GM12892 (cell line): ENCODE results near the gene CEACAM18.
"Not testable (repeated sequence)": the region's sequence is repeated elsewhere in the genome, so short reads cannot be mapped to it uniquely, and the experiment has no call there.

ENCODE experiments used
- POLR2AphosphoS5 ChIP-seq: IDR thresholded peaks from 2 replicates; pipeline ENCODE4 v1.6.1; 2011; ENCODE audit warnings: low read depth, low read length, control low read depth
- TAF1 ChIP-seq: IDR thresholded peaks from 2 replicates; pipeline ENCODE4 v1.6.1; 2011; ENCODE audit warnings: low read depth, mild to moderate bottlenecking, control low read depth, low read length, borderline replicate concordance

GRCh38 chr19:51463976-51464581 is 14.3 kb upstream of the CEACAM18 start:
- not testable (repeated sequence) for TF ChIP-seq TAF1, POLR2AphosphoS5
